Middle frontal gyrus (tissue), 1 donor: ENCODE results near the gene NECAB3.

Experiments used
- DNase-seq: peaks from one replicate; pipeline ENCODE4 v3.0.0-alpha.2; 2015; ENCODE audit warnings: low spot score; ENCODE audit errors: extremely low spot score

The NECAB3 gene

DNA sequence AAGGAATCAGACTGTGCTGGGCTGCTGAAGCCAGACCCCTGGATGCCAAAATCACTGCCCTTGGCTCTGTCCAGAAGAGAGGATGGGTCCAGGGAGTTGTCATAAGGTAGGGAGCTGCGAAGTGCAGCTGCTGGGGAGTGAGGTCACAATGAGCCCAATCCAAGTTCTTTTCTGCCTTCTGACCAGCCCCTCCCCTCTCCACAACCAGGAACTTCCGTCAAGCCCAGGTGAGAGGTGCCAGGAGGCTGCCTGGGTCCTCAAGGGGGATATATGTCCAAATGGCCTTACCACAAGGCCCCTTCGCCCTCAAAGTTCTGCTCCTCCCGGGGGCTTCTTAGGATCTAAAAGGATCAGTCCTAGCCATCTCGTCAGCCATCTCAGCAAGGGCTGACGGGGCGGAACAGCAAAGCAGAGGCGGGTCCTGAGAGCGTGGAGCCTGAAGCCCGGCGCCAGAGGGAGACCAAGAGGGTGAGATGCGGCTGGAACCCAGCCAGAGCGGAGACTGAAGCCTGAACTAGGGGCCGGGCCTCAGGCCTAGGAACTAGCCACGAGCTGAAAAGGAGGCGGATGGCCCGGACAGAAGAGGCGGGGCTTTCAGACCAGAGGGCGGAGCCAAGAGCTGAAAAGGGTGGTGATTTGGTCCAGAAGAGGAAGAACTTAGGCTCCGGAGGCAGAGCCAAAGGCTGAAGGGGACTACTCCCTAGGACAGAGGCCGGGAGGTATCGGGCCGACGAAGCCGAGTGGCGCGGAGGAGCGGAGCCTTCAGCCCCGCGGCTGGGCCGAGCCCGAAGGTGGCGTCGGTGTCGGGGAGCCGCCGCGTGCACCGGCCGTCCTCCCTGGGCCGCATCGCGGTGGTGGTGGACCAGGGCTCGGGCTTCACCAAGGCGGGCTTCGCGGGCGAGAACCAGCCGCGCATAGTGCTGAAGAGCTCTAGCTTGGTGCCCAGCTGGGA is 7.7 kb downstream of the NECAB3 start, which contains the start of gene ACTL10:
Gene ACTL10 (plus strand): TSS at position 651 of the 952 bp plus-strand sequence. CDS start 555 bp downstream, outside the sequence.
- DNase-seq = peak; percentile 89

DNA sequence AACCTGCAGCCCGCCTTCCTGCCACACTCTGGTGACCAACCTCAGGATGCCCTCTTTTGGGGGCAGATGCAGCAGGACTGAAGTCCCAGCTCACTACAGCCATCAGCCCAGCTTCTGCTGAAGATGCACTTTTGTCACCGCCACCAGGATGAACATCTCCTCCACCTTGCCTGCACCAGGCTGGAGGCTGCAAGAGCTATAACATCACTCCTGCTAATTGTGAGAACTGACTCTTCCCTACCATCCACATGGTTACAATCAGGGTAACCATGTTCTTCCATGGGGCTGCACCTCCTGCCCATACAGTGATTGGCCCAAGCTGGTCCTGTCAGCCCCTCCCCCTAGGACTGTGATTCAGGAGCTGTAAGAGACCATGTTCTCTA is 9.5 kb downstream of the NECAB3 start:
- no peak for DNase-seq

DNA sequence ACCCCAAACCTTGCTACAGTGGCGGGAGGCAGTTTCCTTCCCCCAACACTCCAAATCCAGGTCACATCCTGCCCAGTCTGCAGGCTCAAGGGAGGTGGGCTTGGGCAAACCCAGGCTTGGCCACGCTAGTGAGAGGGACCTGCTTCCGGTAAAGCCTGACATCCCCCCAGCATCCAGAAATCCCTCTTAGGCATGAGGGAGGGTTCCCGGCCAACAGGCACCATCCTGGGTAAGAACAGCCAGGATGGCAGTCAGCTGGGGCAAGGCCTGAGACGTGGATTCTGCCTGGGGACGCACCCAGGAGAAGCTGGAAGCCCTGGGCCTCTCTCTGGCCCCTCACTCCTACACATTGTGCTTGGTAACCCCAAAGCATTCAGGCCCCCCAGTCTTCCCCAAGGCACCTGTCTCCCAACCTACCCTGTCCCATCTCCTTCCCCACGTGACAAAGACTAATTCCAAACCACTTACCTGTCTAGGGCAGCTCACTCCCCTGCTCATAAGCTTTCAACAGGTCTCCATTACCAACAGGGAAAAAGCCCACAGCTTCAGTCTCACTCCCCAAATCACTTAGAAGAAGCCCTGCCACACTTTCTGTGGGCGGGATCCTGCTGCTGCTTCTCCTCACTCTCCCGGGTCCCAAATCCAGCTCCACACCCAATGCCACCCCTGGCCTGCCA is 10.0 kb downstream of the NECAB3 start:
- no peak for DNase-seq

GRCh38 chr20:33663161-33664084 is 10.8 kb downstream of the NECAB3 start:
- peak; percentile 67 for DNase-seq

GRCh38 chr20:33662172-33662571 is 12.1 kb downstream of the NECAB3 start, which contains the start of gene C20orf144:
Gene C20orf144, plus strand, starts transcription at chr20:33662327. Its CDS starts 19 bp downstream, at chr20:33662346.
- DNase-seq = no peak

DNA sequence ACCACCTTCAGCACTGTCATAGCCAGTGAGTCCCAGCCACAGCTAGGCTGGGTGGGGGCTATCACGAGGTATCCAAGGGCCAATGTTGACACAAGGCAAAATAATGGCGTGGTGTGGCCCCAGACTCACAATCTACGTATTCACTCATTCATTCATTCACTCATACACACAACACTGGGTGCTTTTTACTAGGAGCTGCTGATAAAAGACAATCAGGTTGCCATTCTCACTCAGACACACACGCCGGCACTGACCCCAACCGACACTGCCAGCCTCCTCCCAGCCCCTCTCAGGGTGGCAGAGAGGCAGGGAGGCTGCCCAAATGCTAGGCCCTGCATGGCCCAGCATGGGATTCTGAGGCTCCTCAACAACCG is 13.6 kb downstream of the NECAB3 start:
- no peak for DNase-seq

GRCh38 chr20:33660035-33660684 is 14.1 kb downstream of the NECAB3 start:
- no peak for DNase-seq

DNA sequence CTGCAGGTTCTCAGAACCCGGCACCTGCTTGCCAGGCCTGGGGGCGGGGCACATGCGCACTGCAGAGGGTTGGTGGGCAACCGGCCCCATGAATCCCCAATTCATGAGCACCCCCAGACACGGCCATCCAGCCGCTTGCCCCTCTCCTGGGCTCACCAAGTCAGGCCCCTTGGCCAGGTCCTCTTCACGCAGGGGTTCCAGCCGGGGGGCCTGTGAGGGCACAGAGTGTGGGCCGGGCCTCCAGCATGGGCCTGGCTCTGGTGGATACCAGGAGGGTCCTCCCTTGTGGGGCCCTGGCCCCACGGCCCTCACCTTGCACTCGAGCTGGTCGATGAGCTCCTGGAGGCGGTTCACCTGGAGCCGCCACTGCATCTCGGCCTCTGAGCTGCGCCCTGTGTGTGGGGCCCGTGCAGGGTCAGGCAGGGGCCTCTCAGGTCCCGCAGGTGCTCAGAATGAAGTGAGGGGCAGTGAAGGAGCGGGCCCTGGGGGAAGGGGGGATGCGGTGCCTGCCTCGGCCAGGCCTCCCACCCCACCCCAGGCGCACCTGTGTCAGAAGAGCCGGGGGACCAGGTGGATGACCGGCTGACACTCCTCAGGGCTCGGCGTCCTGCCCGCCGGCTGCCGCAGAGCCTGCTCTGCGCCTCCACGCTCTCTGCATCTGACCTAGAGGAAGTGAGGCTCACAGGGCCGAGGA is 14.7 kb downstream of the NECAB3 start:
- DNase-seq = no peak

DNA sequence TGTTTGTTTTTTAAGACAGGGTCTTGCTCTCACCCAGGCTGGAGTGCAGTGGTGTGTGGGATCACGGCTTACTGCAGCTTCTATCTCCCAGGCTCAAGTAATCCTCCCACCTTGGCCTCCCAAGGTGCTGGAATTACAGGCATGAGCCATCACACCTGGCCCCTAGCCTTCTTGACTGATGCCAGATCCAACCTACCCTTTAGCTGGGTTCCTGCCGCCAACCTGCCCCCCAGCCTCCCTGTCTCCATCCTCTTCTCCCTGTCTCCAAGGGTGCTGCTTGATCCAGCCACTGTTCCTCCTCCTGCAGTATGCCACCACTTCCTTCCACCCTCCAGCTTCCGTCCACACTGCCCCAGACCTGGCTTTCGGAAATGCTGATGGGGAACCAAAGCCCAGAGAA is 15.3 kb downstream of the NECAB3 start:
- DNase-seq = no peak

- DNase-seq = no peak
Measured at GRCh38 chr20:33658510-33658909, 15.7 kb downstream of the NECAB3 start.

- DNase-seq = no peak
Measured at GRCh38 chr20:33657704-33658095, 16.5 kb downstream of the NECAB3 start.

GRCh38 chr20:33656783-33657703 is 17.2 kb downstream of the NECAB3 start:
- no peak for DNase-seq

DNA sequence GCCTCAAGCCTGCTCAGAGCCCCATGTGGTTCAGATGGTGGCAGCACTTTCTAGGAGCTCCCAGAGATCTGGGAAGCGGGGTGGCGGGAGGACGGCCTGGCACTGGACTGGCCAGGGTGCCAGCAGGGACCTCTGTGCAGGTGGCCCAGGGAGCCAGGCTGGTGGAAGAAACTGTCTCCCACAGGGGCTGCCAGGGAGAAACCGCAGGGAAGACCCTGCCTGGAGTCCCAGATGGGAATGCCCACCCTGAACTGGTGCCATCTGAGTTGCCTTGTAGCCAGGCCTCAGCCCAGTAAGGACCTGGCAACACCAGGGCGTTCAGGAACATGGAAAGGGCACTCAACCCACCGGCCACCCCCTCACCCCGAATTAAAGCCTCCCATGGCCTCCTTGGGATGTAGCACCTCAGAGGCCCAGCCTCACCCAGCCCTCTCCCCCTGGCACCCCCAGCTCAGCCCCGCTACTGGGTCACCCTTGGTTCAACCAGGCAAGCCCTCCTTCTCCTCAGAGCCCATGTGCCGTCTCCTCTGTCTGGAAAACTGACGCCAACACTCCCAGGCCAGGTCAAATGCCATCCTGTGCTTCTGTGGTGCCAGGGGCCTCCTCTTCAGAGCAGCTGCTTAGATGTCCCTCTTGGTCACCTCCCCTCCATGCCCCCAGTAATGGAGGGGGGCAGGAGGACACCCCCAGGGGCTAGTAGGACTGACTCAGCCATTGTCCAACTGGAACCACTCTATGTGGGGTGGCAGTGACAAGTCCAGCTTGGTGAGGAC is 18.0 kb downstream of the NECAB3 start:
- no peak for DNase-seq

GRCh38 chr20:33655164-33655563 is 19.1 kb downstream of the NECAB3 start:
- no peak for DNase-seq

- DNase-seq = no peak
Measured at GRCh38 chr20:33654680-33655161, 19.5 kb downstream of the NECAB3 start.

- DNase-seq = no peak
Measured at GRCh38 chr20:33653900-33654596, 20.2 kb downstream of the NECAB3 start.

GRCh38 chr20:33653218-33653899 is 20.9 kb downstream of the NECAB3 start:
- no peak for DNase-seq
